ENCODE measurements around the gene XPOT. TPM values are rescaled to one million over a fixed set of nuclear protein-coding genes. Genes with fewer than 3 reads are reported as not detected.
A peak's percentile ranks its signal among the peaks of the same experiment; 100 is the strongest.

Gene XPOT
- total and polyA plus RNA-seq, 8 donors = 47.5 to 98.2 (median 54.9) TPM

DNA sequence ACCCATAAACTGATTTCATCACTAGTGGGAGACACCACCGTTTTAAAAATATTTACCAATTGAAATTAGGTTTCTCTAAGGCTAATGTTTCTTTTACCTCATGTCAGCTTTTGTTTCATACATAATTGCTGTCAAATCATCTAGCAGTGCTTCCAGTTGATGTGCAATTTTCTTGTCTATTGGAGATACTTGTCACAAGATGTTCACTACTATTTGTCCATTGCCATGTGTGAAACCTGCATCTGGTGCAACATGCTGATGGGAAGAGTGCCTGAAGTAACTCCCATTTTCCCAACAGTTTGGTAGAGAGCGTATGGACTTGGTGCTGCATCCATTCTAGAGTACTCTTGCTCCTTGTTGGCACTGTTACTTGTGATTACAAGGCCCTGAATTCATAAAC lies 9.7 kb downstream of the XPOT start:
- Histone ChIP-seq H3K9me3 (no peaks in the 10 kb centered on the region), H3K27ac (no peak overlapping the region), H3K4me3 (no peak overlapping the region), H3K4me1 (no peaks in the 10 kb centered on the region), H3K27me3 (no peaks in the 10 kb centered on the region), H3K36me3 (peaks cover 0 to 91% of the 10 kb centered on the region in 2 donors)
- TF ChIP-seq, protein P1, sequence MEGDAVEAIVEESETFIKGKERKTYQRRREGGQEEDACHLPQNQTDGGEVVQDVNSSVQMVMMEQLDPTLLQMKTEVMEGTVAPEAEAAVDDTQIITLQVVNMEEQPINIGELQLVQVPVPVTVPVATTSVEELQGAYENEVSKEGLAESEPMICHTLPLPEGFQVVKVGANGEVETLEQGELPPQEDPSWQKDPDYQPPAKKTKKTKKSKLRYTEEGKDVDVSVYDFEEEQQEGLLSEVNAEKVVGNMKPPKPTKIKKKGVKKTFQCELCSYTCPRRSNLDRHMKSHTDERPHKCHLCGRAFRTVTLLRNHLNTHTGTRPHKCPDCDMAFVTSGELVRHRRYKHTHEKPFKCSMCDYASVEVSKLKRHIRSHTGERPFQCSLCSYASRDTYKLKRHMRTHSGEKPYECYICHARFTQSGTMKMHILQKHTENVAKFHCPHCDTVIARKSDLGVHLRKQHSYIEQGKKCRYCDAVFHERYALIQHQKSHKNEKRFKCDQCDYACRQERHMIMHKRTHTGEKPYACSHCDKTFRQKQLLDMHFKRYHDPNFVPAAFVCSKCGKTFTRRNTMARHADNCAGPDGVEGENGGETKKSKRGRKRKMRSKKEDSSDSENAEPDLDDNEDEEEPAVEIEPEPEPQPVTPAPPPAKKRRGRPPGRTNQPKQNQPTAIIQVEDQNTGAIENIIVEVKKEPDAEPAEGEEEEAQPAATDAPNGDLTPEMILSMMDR (IDR thresholded peaks at IDR 0.05) = no peak
- no peak for ATAC-seq
- intact Hi-C loops (cut with DNase I) = no loop called here
- DNase-seq = no peak

GRCh38 chr12:64418209-64418608 lies 14.0 kb downstream of the XPOT start:
- DNase-seq (no peak), ATAC-seq (no peak)
- H3K9me3 ChIP-seq = no peaks in the 10 kb centered on the region
- intact Hi-C loops (cut with DNase I) = no loop called here
- no peak overlapping the region for H3K4me3 ChIP-seq
- peaks cover 0 to 100% of the 10 kb centered on the region in 2 donors for H3K36me3 ChIP-seq
- TF ChIP-seq, protein P1 (IDR thresholded peaks at IDR 0.05) = no peak
- no peak overlapping the region for H3K27ac ChIP-seq
- no peaks in the 10 kb centered on the region for H3K27me3 ChIP-seq
- no peaks in the 10 kb centered on the region for H3K4me1 ChIP-seq

- Histone ChIP-seq H3K27me3 (no peaks in the 10 kb centered on the region), H3K36me3 (peaks cover 0 to 100% of the 10 kb centered on the region in 2 donors), H3K4me3 (no peak overlapping the region), H3K9me3 (no peaks in the 10 kb centered on the region), H3K4me1 (no peaks in the 10 kb centered on the region), H3K27ac (peak overlapping the region in 1 of 2 donors; percentile 38)
- no peak for DNase-seq
- intact Hi-C loops (cut with DNase I) = no loop called here
- TF ChIP-seq, protein P1 (IDR thresholded peaks at IDR 0.05) = no peak
- ATAC-seq = no peak
These were observed 15.5 kb downstream of the XPOT start for GRCh38 chr12:64419696-64420095.

- Histone ChIP-seq H3K9me3 (no peaks in the 10 kb centered on the region), H3K27me3 (no peaks in the 10 kb centered on the region), H3K4me1 (no peaks in the 10 kb centered on the region), H3K27ac (no peak overlapping the region), H3K4me3 (no peak overlapping the region), H3K36me3 (peaks cover 0 to 100% of the 10 kb centered on the region in 2 donors)
- no peak for DNase-seq
- TF ChIP-seq, protein P1 (IDR thresholded peaks at IDR 0.05) = no peak
- ATAC-seq = no peak
- intact Hi-C loops (cut with DNase I) = no loop called here
These were observed 23.8 kb downstream of the XPOT start for GRCh38 chr12:64427988-64428387.

- no peak for DNase-seq
- Histone ChIP-seq H3K27me3 (no peaks in the 10 kb centered on the region), H3K36me3 (peaks cover 4 to 100% of the 10 kb centered on the region in 2 donors), H3K9me3 (no peaks in the 10 kb centered on the region), H3K27ac (no peak overlapping the region), H3K4me3 (no peak overlapping the region), H3K4me1 (no peaks in the 10 kb centered on the region)
- intact Hi-C loops (cut with DNase I) = no loop called here
- ATAC-seq = no peak
- TF ChIP-seq, protein P1 (IDR thresholded peaks at IDR 0.05) = no peak
These were observed 24.8 kb downstream of the XPOT start for GRCh38 chr12:64428956-64429355.

Measured in left lung (tissue), 10 donors.